ENCODE results near the gene ZMIZ1. TPM values are rescaled to one million over a fixed set of nuclear protein-coding genes. Genes with fewer than 3 reads are reported as not detected.

ZMIZ1 gene
- total and polyA plus RNA-seq, 2 experiments from 2014 or later: 9.2 to 30.9 TPM

- H3K4me1 Mint-ChIP-seq: peaks cover 11% of the 10 kb centered on the region; the same call in 1 of the 3 replicates
- H3K4me3 ChIP-seq: no peak overlapping the region
- H2AFZ ChIP-seq: no peak overlapping the region
- H3K27me3 ChIP-seq (ENCODE audit: insufficient read depth): no peaks in the 10 kb centered on the region
- peaks cover 16% of the 10 kb centered on the region; the same call in 1 of the 2 replicates for H4K20me1 ChIP-seq (replicated peaks; ENCODE audit: insufficient read depth)
- peaks cover 57% of the 10 kb centered on the region for H3K36me3 Mint-ChIP-seq (ENCODE audit: low read depth)
- H3F3A ChIP-seq (replicated peaks; ENCODE audit: low read depth): peaks cover 7% of the 10 kb centered on the region
- ATAC-seq (no peak), DNase-seq (ENCODE audit: low spot score) (no peak)
- H3K9me2 ChIP-seq (ENCODE audit: insufficient read depth): no peaks in the 10 kb centered on the region
- H3K4me2 ChIP-seq: no peak overlapping the region
- H3K27me3 Mint-ChIP-seq (ENCODE audit: insufficient read depth, low read depth, poor library complexity): peaks cover 3% of the 10 kb centered on the region
- H3K9me3 Mint-ChIP-seq: no peaks in the 10 kb centered on the region
- no peaks in the 10 kb centered on the region; the same call in 1 of the 2 replicates for H3K36me3 ChIP-seq (ENCODE audit: insufficient read depth)
- H3K4me3 Mint-ChIP-seq: no peak overlapping the region
- peaks cover 7% of the 10 kb centered on the region for H3K4me1 ChIP-seq (ENCODE audit: insufficient read depth)
- H3K27ac ChIP-seq (ENCODE audit: low read depth): no peak overlapping the region
- TF ChIP-seq CREB1 (CRISPR knock-in tag; IDR thresholded peaks at IDR 0.05; ENCODE audit: low read depth) (no peak), ETS1 (IDR thresholded peaks at IDR 0.05) (no peak), STAT1 (IDR thresholded peaks at IDR 0.05; ENCODE audit: unreplicated experiment) (no peak), REST (IDR thresholded peaks at IDR 0.05; ENCODE audit: unreplicated experiment) (no peak), EZH2 (IDR thresholded peaks at IDR 0.05; ENCODE audit: low read depth, unreplicated experiment) (no peak), CTCF (conservative IDR thresholded peaks at IDR 0.05; ENCODE audit: low read depth in 2 of 2) (no peak), EZH2phosphoT487 (IDR thresholded peaks at IDR 0.05; ENCODE audit: unreplicated experiment) (no peak), ZNF462 (CRISPR knock-in tag; IDR thresholded peaks at IDR 0.05) (no peak), NANOG (IDR thresholded peaks at IDR 0.05; ENCODE audit: borderline replicate concordance) (no peak), JUNB (IDR thresholded peaks at IDR 0.05; ENCODE audit: unreplicated experiment) (no peak), ZNF331 (CRISPR knock-in tag; IDR thresholded peaks at IDR 0.05; ENCODE audit: low read depth) (no peak), ZNF114 (CRISPR knock-in tag; IDR thresholded peaks at IDR 0.05) (no peak), POLR2AphosphoS5 (IDR thresholded peaks at IDR 0.05; ENCODE audit: low read depth) (no peak)
- peaks cover 11% of the 10 kb centered on the region for H3K79me2 ChIP-seq (replicated peaks; ENCODE audit: insufficient read depth)
- no peak overlapping the region for H3K27ac Mint-ChIP-seq
Measured at GRCh38 chr10:79349766-79350406, 281.1 kb downstream of the ZMIZ1 start.

All from GM23338 (cell line).